ENCODE measurements around the gene OR4E1.

DNA sequence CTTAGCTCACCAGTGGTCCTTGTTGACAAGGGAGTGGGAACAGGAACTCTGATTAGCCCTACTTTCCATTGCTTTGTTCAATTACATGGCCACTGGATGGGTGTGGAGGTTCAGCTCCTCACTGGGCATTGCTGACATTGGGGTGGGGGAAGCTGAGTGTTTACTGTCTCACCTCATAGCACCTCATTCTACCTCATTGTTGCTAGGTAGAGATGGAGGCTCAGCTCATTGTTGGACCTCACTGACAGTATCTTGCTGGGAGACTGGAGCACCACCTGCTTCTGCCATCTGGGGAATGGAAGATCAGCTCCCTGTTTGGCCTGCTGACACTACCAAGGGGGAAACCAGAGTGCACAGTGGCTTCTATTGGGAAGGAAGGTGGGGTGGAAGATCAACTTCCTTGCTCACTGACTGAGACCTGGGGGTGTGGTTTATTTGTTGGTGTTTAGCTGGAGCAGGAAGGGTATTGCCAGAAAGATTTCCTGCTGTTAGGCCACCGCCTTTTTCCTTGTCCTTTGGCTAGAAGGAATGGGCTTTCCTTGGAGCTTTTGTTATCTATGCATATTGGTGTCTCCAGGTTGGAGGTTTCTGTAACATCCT is 21.3 kb downstream of the OR4E1 start:
- TF ChIP-seq, protein P1, sequence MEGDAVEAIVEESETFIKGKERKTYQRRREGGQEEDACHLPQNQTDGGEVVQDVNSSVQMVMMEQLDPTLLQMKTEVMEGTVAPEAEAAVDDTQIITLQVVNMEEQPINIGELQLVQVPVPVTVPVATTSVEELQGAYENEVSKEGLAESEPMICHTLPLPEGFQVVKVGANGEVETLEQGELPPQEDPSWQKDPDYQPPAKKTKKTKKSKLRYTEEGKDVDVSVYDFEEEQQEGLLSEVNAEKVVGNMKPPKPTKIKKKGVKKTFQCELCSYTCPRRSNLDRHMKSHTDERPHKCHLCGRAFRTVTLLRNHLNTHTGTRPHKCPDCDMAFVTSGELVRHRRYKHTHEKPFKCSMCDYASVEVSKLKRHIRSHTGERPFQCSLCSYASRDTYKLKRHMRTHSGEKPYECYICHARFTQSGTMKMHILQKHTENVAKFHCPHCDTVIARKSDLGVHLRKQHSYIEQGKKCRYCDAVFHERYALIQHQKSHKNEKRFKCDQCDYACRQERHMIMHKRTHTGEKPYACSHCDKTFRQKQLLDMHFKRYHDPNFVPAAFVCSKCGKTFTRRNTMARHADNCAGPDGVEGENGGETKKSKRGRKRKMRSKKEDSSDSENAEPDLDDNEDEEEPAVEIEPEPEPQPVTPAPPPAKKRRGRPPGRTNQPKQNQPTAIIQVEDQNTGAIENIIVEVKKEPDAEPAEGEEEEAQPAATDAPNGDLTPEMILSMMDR (conservative IDR thresholded peaks at IDR 0.05 in 1 of 2, IDR thresholded peaks at IDR 0.05 in 1 of 2; ENCODE audit: extremely low read depth in 1 of 2, insufficient read depth in 1 of 2, low read depth in 1 of 2, low read length in 2 of 2) = no peak
- TF ChIP-seq EZH2 (IDR thresholded peaks at IDR 0.05; ENCODE audit: borderline replicate concordance, low read length) = no peak
